ENCODE measurements around the gene SMIM10L1.

SMIM10L1 gene

GRCh38 chr12:11162502-11162901 lies 8.5 kb upstream of the SMIM10L1 start:
- no peak overlapping the region for H3K4me3 ChIP-seq (ENCODE audit: low read depth, low read length)
- TF ChIP-seq CTCF (IDR thresholded peaks at IDR 0.05; ENCODE audit: borderline replicate concordance, insufficient read depth, low read depth, low read length), result no peak

- no peak for TF ChIP-seq CTCF (IDR thresholded peaks at IDR 0.05; ENCODE audit: borderline replicate concordance, insufficient read depth, low read depth, low read length)
- H3K4me3 ChIP-seq (ENCODE audit: low read depth, low read length), result no peak overlapping the region
Observed at GRCh38 chr12:11164384-11164783, 6.6 kb upstream of the SMIM10L1 start.

- no peak overlapping the region for H3K4me3 ChIP-seq (ENCODE audit: low read depth, low read length)
- no peak for TF ChIP-seq CTCF (IDR thresholded peaks at IDR 0.05; ENCODE audit: borderline replicate concordance, insufficient read depth, low read depth, low read length)
Observed at GRCh38 chr12:11166300-11166699, 4.7 kb upstream of the SMIM10L1 start.

- peak overlapping the region; percentile 77 for H3K4me3 ChIP-seq (ENCODE audit: low read depth, low read length)
- no peak for TF ChIP-seq CTCF (IDR thresholded peaks at IDR 0.05; ENCODE audit: borderline replicate concordance, insufficient read depth, low read depth, low read length)
Observed at GRCh38 chr12:11170810-11171144, 217 bp upstream of the SMIM10L1 start.

- H3K4me3 ChIP-seq (ENCODE audit: low read depth, low read length), result peak overlapping the region; percentile 77
- TF ChIP-seq CTCF (IDR thresholded peaks at IDR 0.05; ENCODE audit: borderline replicate concordance, insufficient read depth, low read depth, low read length), result no peak
Observed at GRCh38 chr12:11171969-11172675, 1.1 kb downstream of the SMIM10L1 start.

GRCh38 chr12:11174022-11174421 lies 3.0 kb downstream of the SMIM10L1 start:
- no peak for TF ChIP-seq CTCF (IDR thresholded peaks at IDR 0.05; ENCODE audit: borderline replicate concordance, insufficient read depth, low read depth, low read length)
- H3K4me3 ChIP-seq (ENCODE audit: low read depth, low read length), result no peak overlapping the region

GRCh38 chr12:11178250-11178649 lies 7.3 kb downstream of the SMIM10L1 start:
- no peak overlapping the region for H3K4me3 ChIP-seq (ENCODE audit: low read depth, low read length)
- TF ChIP-seq CTCF (IDR thresholded peaks at IDR 0.05; ENCODE audit: borderline replicate concordance, insufficient read depth, low read depth, low read length), result no peak
